Ovary (tissue), 9 donors: ENCODE results near the gene TST. TPM values are rescaled to one million over a fixed set of nuclear protein-coding genes. Genes with fewer than 3 reads are reported as not detected.

ENCODE experiments used
- DNase-seq, 5 donors: peaks; one replicate each; pipeline ENCODE4 v3.0.0-alpha.2; 2019 to 2020
- H3K27ac ChIP-seq, 2 donors: fragments of 200-600 bp; one replicate each; pipeline versions ENCODE4 v1.5.1 to v1.8.0; 2019 to 2022
- H3K27me3 ChIP-seq: fragments of 200-600 bp; one replicate; pipeline ENCODE4 v1.8.0; 2022
- H3K36me3 ChIP-seq: fragments of 200-600 bp; sonication (generic); one replicate; pipeline ENCODE4 v1.5.1; 2019
- H3K4me1 ChIP-seq: one replicate; pipeline ENCODE4 v1.8.1; 2013; ENCODE audit warnings: mild to moderate bottlenecking, moderate library complexity; ENCODE audit not compliant: insufficient read depth
- H3K4me3 ChIP-seq: fragments of 200-600 bp; sonication (generic); one replicate; pipeline ENCODE4 v1.5.1; 2017
- H3K9me3 ChIP-seq, 2 donors: fragments of 200-600 bp in 1 of 2; sonication (generic) in 1 of 2; one replicate each; pipeline versions ENCODE4 v1.5.1 to v1.8.1; 2013 to 2019; ENCODE audit warnings: mild to moderate bottlenecking in 1 of 2, moderate library complexity in 1 of 2
- EP300 ChIP-seq: sonication (generic); formaldehyde crosslinking; IDR thresholded peaks from one replicate; pipeline ENCODE4 v1.6.1; 2017; ENCODE audit warnings: antibody characterized with exemption
- POLR2A ChIP-seq: fragments of 450-650 bp; IDR thresholded peaks from one replicate; pipeline ENCODE4 v1.6.1; 2017; ENCODE audit warnings: antibody characterized with exemption, mild to moderate bottlenecking, moderate library complexity
- WGBS, 3 donors: extraction: QIAGEN DNeasy Blood & Tissue Kit in 1 of 3; methylation state at CpG; one replicate each; pipeline versions ENCODE4 v1.1.5 to v1.1.7; 2013 to 2017; 5-methylcytosine and 5-hydroxymethylcytosine counted together
- intact Hi-C, 4 donors: fragments of 100-400 bp; cut with DNase I; formaldehyde crosslinking; loops; one replicate each; pipeline versions ENCODE4 v1.11.0 to v1.15.1; 2022 to 2023
- polyA plus RNA-seq, 2 donors: library from polyadenylated mRNA; stranded (reverse); fragments of 200-250 nt in 1 of 2; fragments of 350-450 nt in 1 of 2; fragmentation: Illumina TruSeq in 1 of 2; extraction: RNeasy Lipid Tissue Mini Kit (QIAGEN cat#74804) in 1 of 2; gene quantifications; one replicate each; pipeline ENCODE4 v1.2.3, GENCODE V29; 2013 to 2014
- total RNA-seq, 7 donors: library from RNA; depleted of rRNA in 2 of 7; stranded (reverse); fragments of >200 nt in 2 of 7; fragmentation: NEBNext Ultra II Directional in 3 of 7; extraction: Animal tissue kit (Norgen Biotek cat#: 25700) in 3 of 7; gene quantifications; one replicate each; pipeline versions ENCODE4 v1.1.0 to v1.2.4, GENCODE V29; 2016 to 2023
- TF ChIP-seq, protein P1 (sequence below), 3 donors: fragments of 450-650 bp in 2 of 3; fragments of 200-600 bp in 1 of 3; IDR thresholded peaks; one replicate each; pipeline versions ENCODE4 v1.5.1 to v1.8.0; 2016 to 2022; ENCODE audit warnings: antibody characterized with exemption in 3 of 3, mild to moderate bottlenecking in 1 of 3
- donor health status: DM: no; HTN: no; CAD: no; lungs with moderate emphysema.
- donor health status: DM: no; HTN: no; CAD: no.
- donor health status: Bipolar disorder and iron deficiency.
- donor health status: DM: yes; HTN: yes; CAD: no.
- donor health status: DM: no; HTN: no; CAD: no.
- donor health status: DM: yes; HTN: yes; CAD: no.

TST gene
- total and polyA plus RNA-seq, 9 donors, result 6.4 to 59.9 (median 42.4) TPM

DNA sequence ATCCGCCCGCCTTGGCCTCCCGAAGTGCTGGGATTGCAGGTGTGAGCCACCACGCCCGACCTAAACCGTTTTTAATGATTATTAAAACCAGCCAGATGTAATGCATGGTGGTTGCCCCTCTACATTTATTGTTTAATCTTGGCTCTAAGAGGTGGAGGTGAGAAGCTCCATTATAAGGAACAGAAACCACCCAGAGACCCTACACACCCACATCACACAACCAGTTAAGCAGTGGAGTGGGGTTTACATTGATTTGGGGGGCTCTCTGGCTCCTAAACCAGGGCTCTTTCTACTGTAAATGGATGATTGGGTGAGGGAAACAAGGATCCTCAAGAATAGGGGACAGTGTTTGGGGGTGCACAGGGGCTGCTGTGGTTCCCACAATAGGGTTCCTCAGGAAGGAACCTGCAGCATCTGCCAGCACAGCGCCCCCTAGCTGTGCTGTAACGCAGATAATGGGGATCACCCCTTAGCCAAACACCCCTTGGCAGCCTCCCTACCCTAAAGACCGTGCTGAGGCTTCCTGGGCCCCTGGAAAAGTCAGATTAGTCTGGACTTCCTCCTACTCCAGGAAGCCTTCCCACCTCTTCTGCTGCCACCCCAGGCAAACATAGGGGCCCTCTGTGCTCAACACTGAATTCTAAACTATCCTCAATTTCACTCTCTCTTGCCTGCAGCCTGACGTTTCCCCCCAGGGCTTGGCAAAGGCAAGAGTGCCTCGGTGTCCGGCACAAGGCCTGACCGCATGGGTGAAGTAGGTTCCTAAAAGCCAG, 2.6 kb upstream of the TST start:
- Histone ChIP-seq H3K4me1 (peaks cover 22% of the 10 kb centered on the region), H3K4me3 (no peak overlapping the region), H3K27me3 (no peaks in the 10 kb centered on the region), H3K9me3 (no peaks in the 10 kb centered on the region), H3K36me3 (no peaks in the 10 kb centered on the region), H3K27ac (no peak overlapping the region)
- WGBS, 3 donors, result 68 to 70% (median 68%) methylated on average over 13 of the region's 13 CpGs
- no peak for TF ChIP-seq POLR2A
- TF ChIP-seq, protein P1, sequence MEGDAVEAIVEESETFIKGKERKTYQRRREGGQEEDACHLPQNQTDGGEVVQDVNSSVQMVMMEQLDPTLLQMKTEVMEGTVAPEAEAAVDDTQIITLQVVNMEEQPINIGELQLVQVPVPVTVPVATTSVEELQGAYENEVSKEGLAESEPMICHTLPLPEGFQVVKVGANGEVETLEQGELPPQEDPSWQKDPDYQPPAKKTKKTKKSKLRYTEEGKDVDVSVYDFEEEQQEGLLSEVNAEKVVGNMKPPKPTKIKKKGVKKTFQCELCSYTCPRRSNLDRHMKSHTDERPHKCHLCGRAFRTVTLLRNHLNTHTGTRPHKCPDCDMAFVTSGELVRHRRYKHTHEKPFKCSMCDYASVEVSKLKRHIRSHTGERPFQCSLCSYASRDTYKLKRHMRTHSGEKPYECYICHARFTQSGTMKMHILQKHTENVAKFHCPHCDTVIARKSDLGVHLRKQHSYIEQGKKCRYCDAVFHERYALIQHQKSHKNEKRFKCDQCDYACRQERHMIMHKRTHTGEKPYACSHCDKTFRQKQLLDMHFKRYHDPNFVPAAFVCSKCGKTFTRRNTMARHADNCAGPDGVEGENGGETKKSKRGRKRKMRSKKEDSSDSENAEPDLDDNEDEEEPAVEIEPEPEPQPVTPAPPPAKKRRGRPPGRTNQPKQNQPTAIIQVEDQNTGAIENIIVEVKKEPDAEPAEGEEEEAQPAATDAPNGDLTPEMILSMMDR (IDR thresholded peaks at IDR 0.05), result peak in 2 of 3 donors; percentile 13 to 31
- DNase-seq, result peak in 2 of 5 donors; percentile 53 to 58
- intact Hi-C loops, result loop anchor here in 1 of 4 donors (5.0 kb wide), 1 partner anchor 175 kb away; no protein-coding TSS in a partner anchor

DNA sequence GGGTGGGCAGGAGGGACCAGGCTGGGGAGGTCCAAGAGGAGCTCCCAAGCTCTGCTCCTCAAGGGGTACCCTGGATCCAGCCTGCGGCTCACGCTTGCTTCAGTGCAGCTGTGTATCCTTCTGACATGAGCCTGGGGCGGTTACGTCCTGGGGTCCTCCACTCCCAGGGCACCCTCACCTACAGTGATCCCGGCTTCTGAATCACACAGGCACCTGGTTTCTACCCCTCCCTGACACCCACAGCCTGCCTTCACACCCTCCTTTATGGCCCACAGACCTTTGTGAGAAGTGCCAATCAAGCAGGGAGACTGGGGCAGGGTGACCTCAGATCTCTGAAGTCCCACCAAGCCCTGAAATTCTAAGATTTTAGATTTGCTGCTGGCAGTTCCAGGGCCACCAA, 1.8 kb upstream of the TST start:
- H3K4me3 ChIP-seq, result peak overlapping the region; percentile 87
- no peaks in the 10 kb centered on the region for H3K9me3 ChIP-seq
- TF ChIP-seq POLR2A, result no peak
- TF ChIP-seq, protein P1 (IDR thresholded peaks at IDR 0.05), result no peak
- TF ChIP-seq EP300, result no peak
- intact Hi-C loops, result loop anchor here in 1 of 4 donors (5.0 kb wide), 1 partner anchor 176 kb away; no protein-coding TSS in a partner anchor
- no peaks in the 10 kb centered on the region for H3K27me3 ChIP-seq
- WGBS, 3 donors, result 95 to 96% (median 95%) methylated on average over 5 of the region's 5 CpGs
- peak overlapping the region in 1 of 2 donors; percentile 83 for H3K27ac ChIP-seq
- no peak for DNase-seq
- H3K4me1 ChIP-seq, result peaks cover 23% of the 10 kb centered on the region
- no peaks in the 10 kb centered on the region for H3K36me3 ChIP-seq

DNA sequence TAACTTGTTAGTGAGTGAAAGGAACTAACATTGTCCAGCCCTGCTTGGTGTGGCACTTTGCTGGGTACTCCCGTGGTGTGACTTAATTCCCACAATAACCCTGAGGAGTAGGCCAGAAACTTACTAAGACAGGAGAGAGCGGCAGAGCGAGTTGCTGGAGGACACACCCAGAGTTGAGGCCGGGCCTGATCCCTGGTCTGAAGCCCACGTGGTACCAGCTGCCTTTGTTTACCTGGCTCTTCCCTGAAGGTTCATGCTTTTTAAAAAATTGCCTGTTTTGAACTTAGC, 889 bp upstream of the TST start:
- no peak for TF ChIP-seq POLR2A
- TF ChIP-seq EP300, result no peak
- TF ChIP-seq, protein P1 (IDR thresholded peaks at IDR 0.05), result no peak
- peak in 2 of 5 donors; percentile 46 to 55 for DNase-seq
- WGBS, 3 donors, result 0 to 1% (median 0%) methylated on average over 5 of the region's 5 CpGs
- Histone ChIP-seq H3K4me1 (peaks cover 23% of the 10 kb centered on the region), H3K27ac (peak overlapping the region; percentile 83), H3K4me3 (peak overlapping the region; percentile 87), H3K9me3 (no peaks in the 10 kb centered on the region), H3K36me3 (no peaks in the 10 kb centered on the region), H3K27me3 (no peaks in the 10 kb centered on the region)
- intact Hi-C loops, result loop anchor here in 1 of 4 donors (5.0 kb wide), 1 partner anchor 177 kb away; no protein-coding TSS in a partner anchor

DNA sequence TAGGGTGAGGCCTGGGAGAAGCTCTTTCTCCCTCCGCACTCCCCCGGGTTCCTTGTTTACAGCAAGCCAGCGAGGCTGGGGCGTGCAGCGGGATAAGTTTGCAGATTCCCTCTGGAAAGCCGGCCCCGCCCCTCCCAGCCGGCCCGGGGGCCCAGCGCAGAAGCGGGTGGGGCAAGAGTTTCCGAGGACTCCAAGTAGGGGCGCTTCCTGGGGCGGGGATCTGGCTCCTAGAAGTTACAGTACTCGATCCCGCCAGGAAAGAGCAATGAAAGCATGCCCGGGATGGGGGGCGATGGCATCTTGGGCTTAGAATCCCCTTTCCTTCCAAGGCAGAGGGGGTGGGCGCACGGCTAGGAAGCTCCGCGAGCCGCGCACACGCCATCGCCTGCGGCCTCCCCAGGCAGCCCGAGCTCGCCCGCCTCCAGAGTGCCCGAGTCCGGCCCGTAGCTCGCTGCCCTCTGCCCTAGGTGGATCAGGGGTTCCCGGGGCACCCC, 385 bp downstream of the TST start:
- H3K27ac ChIP-seq, result peak overlapping the region; percentile 83
- H3K4me3 ChIP-seq, result peak overlapping the region; percentile 87
- 0 to 1% (median 0%) methylated on average over 31 to 35 of the region's 35 CpGs for WGBS, 3 donors
- peak; percentile 85 to 91 (median 87) for DNase-seq
- H3K27me3 ChIP-seq, result no peaks in the 10 kb centered on the region
- TF ChIP-seq, protein P1 (IDR thresholded peaks at IDR 0.05), result no peak
- TF ChIP-seq EP300 (no peak), POLR2A (no peak)
- no peaks in the 10 kb centered on the region for H3K9me3 ChIP-seq
- peaks cover 24% of the 10 kb centered on the region for H3K4me1 ChIP-seq
- H3K36me3 ChIP-seq, result no peaks in the 10 kb centered on the region
- intact Hi-C loops, result no loop called here
